Hepatocyte (in vitro differentiated cells): ENCODE measurements around the gene STIM2.

Source experiments
- EZH2phosphoT487 ChIP-seq: fragments of 200-600 bp; sonication (generic); IDR thresholded peaks from one replicate; pipeline ENCODE4 v1.6.1; 2018; ENCODE audit warnings: antibody characterized with exemption, mild to moderate bottlenecking, low read depth, moderate library complexity; ENCODE audit not compliant: unreplicated experiment, severe bottlenecking
- TF ChIP-seq, protein P1 (sequence below): fragments of 200-600 bp; sonication (generic); IDR thresholded peaks from 2 replicates; pipeline ENCODE4 v1.5.1; 2016; ENCODE audit warnings: antibody characterized with exemption, mild to moderate bottlenecking; ENCODE audit not compliant: poor library complexity

DNA sequence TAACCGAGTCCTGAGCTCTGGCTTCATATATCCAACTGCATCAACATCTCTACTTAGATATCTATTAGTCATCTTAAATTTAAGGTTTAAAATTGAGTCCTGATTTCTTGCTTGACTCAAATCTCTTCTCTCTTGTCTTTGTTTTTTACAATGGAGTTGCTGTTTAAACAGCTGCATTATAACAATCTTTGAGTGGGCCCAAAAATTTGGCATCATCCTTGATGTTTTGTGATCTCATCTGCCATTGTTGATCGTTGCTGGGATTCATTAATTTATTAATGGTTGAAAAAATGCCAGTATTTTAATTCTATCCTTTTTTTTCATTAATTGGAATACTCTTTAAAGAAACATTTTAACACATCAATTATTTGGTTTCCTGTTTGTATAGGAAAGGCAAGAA is 82.2 kb downstream of the STIM2 start:
- TF ChIP-seq EZH2phosphoT487 = no peak
- TF ChIP-seq, protein P1, sequence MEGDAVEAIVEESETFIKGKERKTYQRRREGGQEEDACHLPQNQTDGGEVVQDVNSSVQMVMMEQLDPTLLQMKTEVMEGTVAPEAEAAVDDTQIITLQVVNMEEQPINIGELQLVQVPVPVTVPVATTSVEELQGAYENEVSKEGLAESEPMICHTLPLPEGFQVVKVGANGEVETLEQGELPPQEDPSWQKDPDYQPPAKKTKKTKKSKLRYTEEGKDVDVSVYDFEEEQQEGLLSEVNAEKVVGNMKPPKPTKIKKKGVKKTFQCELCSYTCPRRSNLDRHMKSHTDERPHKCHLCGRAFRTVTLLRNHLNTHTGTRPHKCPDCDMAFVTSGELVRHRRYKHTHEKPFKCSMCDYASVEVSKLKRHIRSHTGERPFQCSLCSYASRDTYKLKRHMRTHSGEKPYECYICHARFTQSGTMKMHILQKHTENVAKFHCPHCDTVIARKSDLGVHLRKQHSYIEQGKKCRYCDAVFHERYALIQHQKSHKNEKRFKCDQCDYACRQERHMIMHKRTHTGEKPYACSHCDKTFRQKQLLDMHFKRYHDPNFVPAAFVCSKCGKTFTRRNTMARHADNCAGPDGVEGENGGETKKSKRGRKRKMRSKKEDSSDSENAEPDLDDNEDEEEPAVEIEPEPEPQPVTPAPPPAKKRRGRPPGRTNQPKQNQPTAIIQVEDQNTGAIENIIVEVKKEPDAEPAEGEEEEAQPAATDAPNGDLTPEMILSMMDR = no peak
